GM12873 (cell line): Measurements from ENCODE around the gene SP1.
A peak's percentile ranks its signal among the peaks of the same experiment; 100 is the strongest.

Source experiments
- TF ChIP-seq, protein P1 (sequence below): IDR thresholded peaks from 2 replicates; pipeline ENCODE4 v1.5.1; 2012; ENCODE audit warnings: low read depth, mild to moderate bottlenecking, moderate library complexity, low read length, control low read depth; ENCODE audit not compliant: insufficient read depth; ENCODE audit errors: missing control alignments

The SP1 gene

DNA sequence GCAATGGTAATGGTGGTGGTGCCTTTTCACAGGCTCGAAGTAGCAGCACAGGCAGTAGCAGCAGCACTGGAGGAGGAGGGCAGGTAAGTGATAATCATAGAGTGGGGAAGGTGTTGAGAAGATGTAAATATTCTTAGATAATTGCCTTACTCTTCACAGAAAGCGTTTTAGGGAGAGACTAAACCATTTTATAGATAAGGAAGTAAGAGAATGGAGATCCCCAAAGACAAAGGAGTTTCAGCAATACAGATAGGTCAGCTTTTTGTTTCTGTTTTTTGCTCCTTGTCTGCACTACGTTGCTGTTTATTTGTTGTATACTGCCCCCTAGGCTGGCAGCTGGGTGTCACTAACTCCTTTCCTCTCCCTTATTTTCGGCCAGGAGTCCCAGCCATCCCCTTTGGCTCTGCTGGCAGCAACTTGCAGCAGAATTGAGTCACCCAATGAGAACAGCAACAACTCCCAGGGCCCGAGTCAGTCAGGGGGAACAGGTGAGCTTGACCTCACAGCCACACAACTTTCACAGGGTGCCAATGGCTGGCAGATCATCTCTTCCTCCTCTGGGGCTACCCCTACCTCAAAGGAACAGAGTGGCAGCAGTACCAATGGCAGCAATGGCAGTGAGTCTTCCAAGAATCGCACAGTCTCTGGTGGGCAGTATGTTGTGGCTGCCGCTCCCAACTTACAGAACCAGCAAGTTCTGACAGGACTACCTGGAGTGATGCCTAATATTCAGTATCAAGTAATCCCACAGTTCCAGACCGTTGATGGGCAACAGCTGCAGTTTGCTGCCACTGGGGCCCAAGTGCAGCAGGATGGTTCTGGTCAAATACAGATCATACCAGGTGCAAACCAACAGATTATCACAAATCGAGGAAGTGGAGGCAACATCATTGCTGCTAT lies 2.0 kb downstream of the SP1 start:
- TF ChIP-seq, protein P1, sequence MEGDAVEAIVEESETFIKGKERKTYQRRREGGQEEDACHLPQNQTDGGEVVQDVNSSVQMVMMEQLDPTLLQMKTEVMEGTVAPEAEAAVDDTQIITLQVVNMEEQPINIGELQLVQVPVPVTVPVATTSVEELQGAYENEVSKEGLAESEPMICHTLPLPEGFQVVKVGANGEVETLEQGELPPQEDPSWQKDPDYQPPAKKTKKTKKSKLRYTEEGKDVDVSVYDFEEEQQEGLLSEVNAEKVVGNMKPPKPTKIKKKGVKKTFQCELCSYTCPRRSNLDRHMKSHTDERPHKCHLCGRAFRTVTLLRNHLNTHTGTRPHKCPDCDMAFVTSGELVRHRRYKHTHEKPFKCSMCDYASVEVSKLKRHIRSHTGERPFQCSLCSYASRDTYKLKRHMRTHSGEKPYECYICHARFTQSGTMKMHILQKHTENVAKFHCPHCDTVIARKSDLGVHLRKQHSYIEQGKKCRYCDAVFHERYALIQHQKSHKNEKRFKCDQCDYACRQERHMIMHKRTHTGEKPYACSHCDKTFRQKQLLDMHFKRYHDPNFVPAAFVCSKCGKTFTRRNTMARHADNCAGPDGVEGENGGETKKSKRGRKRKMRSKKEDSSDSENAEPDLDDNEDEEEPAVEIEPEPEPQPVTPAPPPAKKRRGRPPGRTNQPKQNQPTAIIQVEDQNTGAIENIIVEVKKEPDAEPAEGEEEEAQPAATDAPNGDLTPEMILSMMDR: peak; percentile 67

DNA sequence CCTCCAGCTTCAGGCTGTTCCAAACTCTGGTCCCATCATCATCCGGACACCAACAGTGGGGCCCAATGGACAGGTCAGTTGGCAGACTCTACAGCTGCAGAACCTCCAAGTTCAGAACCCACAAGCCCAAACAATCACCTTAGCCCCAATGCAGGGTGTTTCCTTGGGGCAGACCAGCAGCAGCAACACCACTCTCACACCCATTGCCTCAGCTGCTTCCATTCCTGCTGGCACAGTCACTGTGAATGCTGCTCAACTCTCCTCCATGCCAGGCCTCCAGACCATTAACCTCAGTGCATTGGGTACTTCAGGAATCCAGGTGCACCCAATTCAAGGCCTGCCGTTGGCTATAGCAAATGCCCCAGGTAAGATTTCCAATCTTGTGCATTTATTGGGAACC lies 3.3 kb downstream of the SP1 start:
- TF ChIP-seq, protein P1: no peak

DNA sequence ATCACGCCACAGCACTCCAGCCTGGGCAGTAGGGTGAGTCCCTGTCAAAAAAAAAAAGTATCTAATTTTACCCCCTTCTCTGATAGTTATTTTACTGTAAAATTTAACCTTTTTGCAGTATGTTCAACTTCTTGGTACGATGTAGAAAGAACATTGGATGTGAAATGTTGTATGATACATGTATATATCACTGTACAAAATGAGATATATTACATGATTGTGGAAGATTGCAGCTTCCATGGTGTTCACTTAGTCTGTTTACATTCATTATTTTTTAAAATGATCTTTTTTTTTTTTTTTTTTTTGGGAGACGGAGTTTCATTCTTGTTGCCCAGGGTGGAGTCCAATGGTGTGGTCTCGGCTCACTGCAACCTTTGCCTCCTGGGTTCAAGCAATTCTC lies 9.0 kb downstream of the SP1 start:
- TF ChIP-seq, protein P1: no peak

DNA sequence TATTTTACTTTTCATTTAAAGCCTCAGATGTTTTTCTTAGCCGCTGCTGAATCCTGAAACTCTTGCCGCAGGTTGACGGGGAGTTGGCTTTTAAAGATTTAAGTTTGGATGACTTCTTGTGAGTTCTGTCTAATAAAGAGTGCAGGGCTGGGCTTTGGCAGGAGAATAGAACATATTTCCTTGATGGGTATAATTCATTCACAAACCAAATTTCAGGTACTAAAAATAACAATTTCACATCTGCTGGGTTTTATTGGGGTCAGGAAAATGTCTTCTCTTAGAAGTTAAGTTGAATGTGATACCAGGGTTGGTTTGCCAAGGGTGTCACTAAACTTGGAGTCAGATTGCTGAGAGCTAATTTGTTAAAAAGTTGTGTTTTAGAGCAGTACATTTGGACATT lies 9.7 kb downstream of the SP1 start:
- TF ChIP-seq, protein P1: no peak

DNA sequence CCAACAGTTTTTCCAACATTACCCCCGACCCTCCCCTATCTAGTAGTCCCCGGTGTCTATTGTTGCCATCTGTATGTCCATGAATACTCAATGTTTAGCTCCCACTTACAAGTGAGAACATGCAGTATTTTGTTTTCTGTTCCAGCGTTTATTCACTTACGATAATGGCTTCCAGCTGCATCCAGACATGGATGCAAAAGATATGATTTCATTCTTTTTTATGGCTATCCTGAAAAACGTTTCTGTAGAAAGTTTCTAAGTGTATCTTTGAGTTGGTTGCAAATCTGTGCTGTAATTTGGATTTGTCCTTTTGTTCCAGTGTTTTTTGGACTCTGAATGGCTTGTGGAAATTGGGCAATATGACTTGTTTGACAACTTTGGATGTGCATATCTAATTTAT lies 11.7 kb downstream of the SP1 start:
- TF ChIP-seq, protein P1: no peak

DNA sequence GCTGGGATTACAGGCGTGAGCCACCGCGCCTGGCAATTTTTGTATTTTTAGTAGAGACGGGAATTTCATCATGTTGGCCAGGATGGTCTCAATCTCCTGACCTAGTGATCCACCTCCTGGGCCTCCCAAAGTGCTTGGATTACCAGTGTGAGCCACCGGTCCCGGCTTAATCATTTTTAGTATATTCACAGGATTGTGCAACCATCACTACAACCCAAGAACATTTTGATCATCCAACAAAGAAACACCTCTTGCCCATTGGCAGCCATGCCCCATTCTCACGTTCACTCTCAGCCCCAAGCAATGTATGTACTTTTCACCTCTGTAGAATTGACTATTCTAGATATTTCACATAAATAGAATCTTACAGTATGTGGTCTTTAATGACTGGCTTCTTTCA lies 19.9 kb downstream of the SP1 start:
- TF ChIP-seq, protein P1: no peak

DNA sequence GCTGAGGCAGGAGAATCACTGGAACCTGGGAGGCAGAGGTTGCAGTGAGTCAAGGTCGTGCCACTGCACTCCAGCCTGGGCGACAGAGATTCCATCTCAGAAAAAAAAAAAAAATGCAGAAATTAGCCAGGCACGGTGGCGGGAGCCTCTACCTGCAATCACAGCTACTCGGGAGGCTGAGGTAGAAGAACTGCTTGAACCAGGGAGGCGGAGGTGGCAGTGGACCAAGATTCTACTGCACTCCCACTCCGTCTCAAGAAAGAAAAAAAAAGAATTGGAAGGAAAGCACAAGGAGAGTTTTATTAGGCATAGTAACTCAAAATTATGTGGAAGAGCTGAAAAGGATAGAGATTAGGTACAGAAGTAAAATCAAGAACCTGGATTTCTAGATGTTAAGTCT lies 22.9 kb downstream of the SP1 start:
- TF ChIP-seq, protein P1: no peak
